ENCODE data around the gene WDR26. TPM values are rescaled to one million over a fixed set of nuclear protein-coding genes. Genes with fewer than 3 reads are reported as not detected.

Gene WDR26
- total RNA-seq, 1 experiment from 2014 or later, result 81.4 TPM

DNA sequence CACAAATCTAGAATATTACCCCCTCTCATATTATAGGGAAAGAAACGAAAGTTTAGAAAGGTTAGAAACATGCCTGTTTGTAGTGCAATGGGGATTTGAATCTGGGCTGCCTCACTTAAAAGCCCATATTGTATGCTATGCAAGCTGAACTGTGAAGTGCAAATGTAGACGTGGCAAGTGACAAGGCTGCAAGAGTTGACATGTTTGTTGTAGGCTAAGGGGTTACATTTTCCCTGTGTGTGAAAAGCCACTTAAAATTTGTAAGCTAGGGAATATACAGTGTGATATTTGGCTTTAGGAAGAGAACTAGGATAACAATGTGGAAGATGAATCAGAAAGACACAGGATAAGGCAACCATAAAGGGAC is 29.0 kb downstream of the WDR26 start:
- no peak overlapping the region for H2BK5ac ChIP-seq (ENCODE audit: insufficient read length, low read length)
- DNase-seq, result no peak
- no peak overlapping the region for H2AK5ac ChIP-seq (ENCODE audit: insufficient read length, low read length)
- no peaks in the 10 kb centered on the region for H3K4me1 ChIP-seq (ENCODE audit: insufficient read depth, low read length)
- H4K20me1 ChIP-seq (ENCODE audit: control insufficient read depth, insufficient read depth, insufficient read length), result no peaks in the 10 kb centered on the region
- H3K14ac ChIP-seq (ENCODE audit: insufficient read depth, low read length), result no peak overlapping the region
- no peak overlapping the region for H2AFZ ChIP-seq (ENCODE audit: low read length)
- H3K4me1 Mint-ChIP-seq, result 0 out of 4 replicates have a peak, but pooled peaks cover 0 to 4% of the 10 kb centered on the region in 2 experiments
- H3K4me2 ChIP-seq (ENCODE audit: insufficient read depth, insufficient read length, low read length), result no peak overlapping the region
- no peaks in the 10 kb centered on the region for H3K27me3 ChIP-seq (ENCODE audit: insufficient read depth, low read length)
- H2BK12ac ChIP-seq (ENCODE audit: insufficient read length, low read depth, low read length), result no peak overlapping the region
- no peak overlapping the region for H2BK15ac ChIP-seq (ENCODE audit: low read depth, low read length)
- H3K79me2 ChIP-seq (ENCODE audit: insufficient read depth, low read length), result no peaks in the 10 kb centered on the region
- no peak overlapping the region for H4K8ac ChIP-seq (replicated peaks; ENCODE audit: insufficient read length, low read depth, low read length)
- H3K4me3 Mint-ChIP-seq, result no peak overlapping the region
- WGBS (ENCODE audit: extremely low coverage, insufficient read length, low lambda C conversion rate), result no CpG with 5 or more reads among the region's 2 CpGs
- peaks cover 17 to 84% (median 67%) of the 10 kb centered on the region in 3 experiments for H3K36me3 Mint-ChIP-seq (ENCODE audit: insufficient read depth in 1 of 3, low read depth in 3 of 3)
- H2BK120ac ChIP-seq (ENCODE audit: low read depth, low read length, poor library complexity, severe bottlenecking), result no peak overlapping the region
- H3K27me3 Mint-ChIP-seq (ENCODE audit: low read depth), result no peaks in the 10 kb centered on the region
- H3K27ac ChIP-seq (ENCODE audit: insufficient read length, low read depth, low read length), result no peak overlapping the region
- TF ChIP-seq CTCF (conservative IDR thresholded peaks at IDR 0.05), result no peak
- H3K4ac ChIP-seq (ENCODE audit: low read depth, low read length), result no peak overlapping the region
- H3K27ac Mint-ChIP-seq, result peak overlapping the region in 1 of 3 experiments; percentile 27; a peak in 1 of 7 replicates
- no peak overlapping the region for H3K18ac ChIP-seq (ENCODE audit: insufficient read length, low read depth, low read length)
- H3K23ac ChIP-seq (ENCODE audit: insufficient read length, low read depth, low read length), result no peak overlapping the region
- no peak overlapping the region for H3K56ac ChIP-seq (ENCODE audit: insufficient read length, low read depth, low read length)
- no peak overlapping the region for H4K5ac ChIP-seq (ENCODE audit: insufficient read length, low read depth, low read length)
- no peaks in the 10 kb centered on the region for H3K23me2 ChIP-seq (ENCODE audit: insufficient read length, low read depth, low read length, poor library complexity, severe bottlenecking)
- H2BK20ac ChIP-seq (ENCODE audit: low read depth, low read length, poor library complexity, severe bottlenecking), result no peak overlapping the region
- no peak overlapping the region for H4K91ac ChIP-seq (ENCODE audit: insufficient read length, low read depth, low read length)
- H3K79me1 ChIP-seq (ENCODE audit: insufficient read depth, low read depth, low read length, poor library complexity, severe bottlenecking), result no peaks in the 10 kb centered on the region
- no peak overlapping the region for H3T11ph ChIP-seq (ENCODE audit: low read length)
- H3K9me3 Mint-ChIP-seq, result no peaks in the 10 kb centered on the region
- no peak overlapping the region for H3K9ac ChIP-seq (ENCODE audit: extremely low read depth, insufficient read length, low read length)
- no peaks in the 10 kb centered on the region for H3K9me3 ChIP-seq (ENCODE audit: control insufficient read depth, low read depth, low read length)

Data from H9 (cell line).